ENCODE results near the gene KIAA0232.

Gene KIAA0232

DNA sequence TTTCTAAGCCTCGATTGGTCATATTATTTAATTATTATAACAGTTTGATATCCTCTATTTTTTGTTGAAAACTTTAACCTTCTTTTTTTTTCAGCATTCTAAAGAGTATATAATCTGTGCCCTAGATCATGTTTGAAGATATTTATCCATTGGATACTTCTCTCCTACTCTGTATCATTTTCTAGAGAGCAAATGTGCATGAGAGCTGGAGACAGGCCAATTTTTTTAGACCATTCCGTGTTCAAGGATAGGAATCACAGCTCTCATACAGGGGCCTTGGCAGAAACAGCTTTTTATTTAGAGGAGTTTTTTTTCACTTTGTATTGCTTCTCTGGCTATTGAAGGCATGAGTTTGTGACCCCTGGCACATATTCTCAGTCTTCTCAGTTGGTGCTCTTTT, 69.4 kb downstream of the KIAA0232 start (continued):
- TF ChIP-seq ZC3H10 (CRISPR knock-in tag; IDR thresholded peaks at IDR 0.05): no peak

DNA sequence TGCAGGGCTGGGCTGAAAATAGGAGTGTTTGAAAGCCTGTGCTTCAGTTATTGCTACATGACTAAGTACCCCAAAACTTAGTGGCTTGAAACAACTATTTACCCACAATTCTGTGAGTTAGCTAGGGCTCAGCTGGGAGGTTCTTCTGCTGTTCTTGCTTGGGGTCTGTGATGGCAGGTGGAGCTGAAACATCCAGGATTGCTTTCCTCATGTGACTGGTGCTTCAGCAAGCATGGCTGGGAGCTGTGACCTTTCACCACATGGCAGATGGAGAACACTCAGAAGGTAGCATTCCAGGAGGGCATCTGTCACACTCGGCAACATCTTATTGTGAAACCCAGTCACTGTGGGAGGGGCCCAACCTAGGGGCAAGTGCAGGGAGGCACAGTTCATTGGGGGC, 70.1 kb downstream of the KIAA0232 start:
- TF ChIP-seq, protein P1, sequence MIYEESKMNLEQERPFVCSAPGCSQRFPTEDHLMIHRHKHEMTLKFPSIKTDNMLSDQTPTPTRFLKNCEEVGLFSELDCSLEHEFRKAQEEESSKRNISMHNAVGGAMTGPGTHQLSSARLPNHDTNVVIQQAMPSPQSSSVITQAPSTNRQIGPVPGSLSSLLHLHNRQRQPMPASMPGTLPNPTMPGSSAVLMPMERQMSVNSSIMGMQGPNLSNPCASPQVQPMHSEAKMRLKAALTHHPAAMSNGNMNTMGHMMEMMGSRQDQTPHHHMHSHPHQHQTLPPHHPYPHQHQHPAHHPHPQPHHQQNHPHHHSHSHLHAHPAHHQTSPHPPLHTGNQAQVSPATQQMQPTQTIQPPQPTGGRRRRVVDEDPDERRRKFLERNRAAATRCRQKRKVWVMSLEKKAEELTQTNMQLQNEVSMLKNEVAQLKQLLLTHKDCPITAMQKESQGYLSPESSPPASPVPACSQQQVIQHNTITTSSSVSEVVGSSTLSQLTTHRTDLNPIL (CRISPR knock-in tag; IDR thresholded peaks at IDR 0.05; ENCODE audit: low read depth): no peak
- TF ChIP-seq GLIS3 (CRISPR knock-in tag; IDR thresholded peaks at IDR 0.05): no peak
- no peak for ATAC-seq

DNA sequence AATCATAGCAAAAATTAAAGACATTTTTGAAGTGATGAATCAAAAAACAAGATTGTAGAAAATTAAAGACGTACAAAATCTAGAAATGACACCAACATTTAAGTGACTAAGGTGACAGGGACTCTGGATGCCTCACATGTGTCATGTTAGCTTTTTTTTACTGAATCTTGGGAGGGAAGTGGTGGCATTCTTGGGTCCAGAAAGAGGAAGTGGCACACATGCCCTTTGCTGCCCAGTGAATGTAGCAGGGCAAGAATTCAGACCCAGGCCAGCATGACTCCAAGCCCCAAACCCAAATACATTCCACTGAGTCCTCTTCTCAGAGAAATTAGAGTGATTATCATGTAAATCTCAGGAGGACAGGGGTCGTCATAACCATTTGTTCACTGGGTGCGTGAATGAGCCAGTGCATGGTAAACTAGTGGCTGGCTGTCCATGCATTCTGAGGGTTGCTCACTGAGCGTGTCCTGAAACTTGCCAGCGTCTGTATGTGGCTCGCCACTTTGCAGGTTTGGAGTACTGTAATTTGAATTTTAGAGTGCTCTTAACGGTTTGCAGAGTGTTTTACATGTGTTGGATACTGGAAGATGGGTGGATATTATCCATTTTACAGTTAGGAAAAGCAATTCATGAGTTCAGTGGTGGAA, 71.7 kb downstream of the KIAA0232 start:
- TF ChIP-seq TOX (CRISPR knock-in tag; IDR thresholded peaks at IDR 0.05; ENCODE audit: borderline replicate concordance): no peak
- no peak for TF ChIP-seq ESRRG (CRISPR knock-in tag; IDR thresholded peaks at IDR 0.05)
- TF ChIP-seq SNAI2 (CRISPR knock-in tag; IDR thresholded peaks at IDR 0.05): no peak
- no peak for TF ChIP-seq ISL1 (CRISPR knock-in tag; IDR thresholded peaks at IDR 0.05)
- TF ChIP-seq, protein P2, sequence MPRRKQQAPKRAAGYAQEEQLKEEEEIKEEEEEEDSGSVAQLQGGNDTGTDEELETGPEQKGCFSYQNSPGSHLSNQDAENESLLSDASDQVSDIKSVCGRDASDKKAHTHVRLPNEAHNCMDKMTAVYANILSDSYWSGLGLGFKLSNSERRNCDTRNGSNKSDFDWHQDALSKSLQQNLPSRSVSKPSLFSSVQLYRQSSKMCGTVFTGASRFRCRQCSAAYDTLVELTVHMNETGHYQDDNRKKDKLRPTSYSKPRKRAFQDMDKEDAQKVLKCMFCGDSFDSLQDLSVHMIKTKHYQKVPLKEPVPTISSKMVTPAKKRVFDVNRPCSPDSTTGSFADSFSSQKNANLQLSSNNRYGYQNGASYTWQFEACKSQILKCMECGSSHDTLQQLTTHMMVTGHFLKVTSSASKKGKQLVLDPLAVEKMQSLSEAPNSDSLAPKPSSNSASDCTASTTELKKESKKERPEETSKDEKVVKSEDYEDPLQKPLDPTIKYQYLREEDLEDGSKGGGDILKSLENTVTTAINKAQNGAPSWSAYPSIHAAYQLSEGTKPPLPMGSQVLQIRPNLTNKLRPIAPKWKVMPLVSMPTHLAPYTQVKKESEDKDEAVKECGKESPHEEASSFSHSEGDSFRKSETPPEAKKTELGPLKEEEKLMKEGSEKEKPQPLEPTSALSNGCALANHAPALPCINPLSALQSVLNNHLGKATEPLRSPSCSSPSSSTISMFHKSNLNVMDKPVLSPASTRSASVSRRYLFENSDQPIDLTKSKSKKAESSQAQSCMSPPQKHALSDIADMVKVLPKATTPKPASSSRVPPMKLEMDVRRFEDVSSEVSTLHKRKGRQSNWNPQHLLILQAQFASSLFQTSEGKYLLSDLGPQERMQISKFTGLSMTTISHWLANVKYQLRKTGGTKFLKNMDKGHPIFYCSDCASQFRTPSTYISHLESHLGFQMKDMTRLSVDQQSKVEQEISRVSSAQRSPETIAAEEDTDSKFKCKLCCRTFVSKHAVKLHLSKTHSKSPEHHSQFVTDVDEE (CRISPR knock-in tag; IDR thresholded peaks at IDR 0.05): no peak
- no peak for TF ChIP-seq PPARA (CRISPR knock-in tag; IDR thresholded peaks at IDR 0.05; ENCODE audit: borderline replicate concordance)
- no peak for TF ChIP-seq CSDC2 (CRISPR knock-in tag; IDR thresholded peaks at IDR 0.05)
- no peak for TF ChIP-seq TCF4 (CRISPR knock-in tag; IDR thresholded peaks at IDR 0.05; ENCODE audit: borderline replicate concordance)
- TF ChIP-seq, protein P3, sequence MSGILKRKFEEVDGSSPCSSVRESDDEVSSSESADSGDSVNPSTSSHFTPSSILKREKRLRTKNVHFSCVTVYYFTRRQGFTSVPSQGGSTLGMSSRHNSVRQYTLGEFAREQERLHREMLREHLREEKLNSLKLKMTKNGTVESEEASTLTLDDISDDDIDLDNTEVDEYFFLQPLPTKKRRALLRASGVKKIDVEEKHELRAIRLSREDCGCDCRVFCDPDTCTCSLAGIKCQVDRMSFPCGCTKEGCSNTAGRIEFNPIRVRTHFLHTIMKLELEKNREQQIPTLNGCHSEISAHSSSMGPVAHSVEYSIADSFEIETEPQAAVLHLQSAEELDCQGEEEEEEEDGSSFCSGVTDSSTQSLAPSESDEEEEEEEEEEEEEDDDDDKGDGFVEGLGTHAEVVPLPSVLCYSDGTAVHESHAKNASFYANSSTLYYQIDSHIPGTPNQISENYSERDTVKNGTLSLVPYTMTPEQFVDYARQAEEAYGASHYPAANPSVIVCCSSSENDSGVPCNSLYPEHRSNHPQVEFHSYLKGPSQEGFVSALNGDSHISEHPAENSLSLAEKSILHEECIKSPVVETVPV (CRISPR knock-in tag; IDR thresholded peaks at IDR 0.05): no peak
- TF ChIP-seq ZNF8 (CRISPR knock-in tag; IDR thresholded peaks at IDR 0.05): no peak
- TF ChIP-seq, protein P4, sequence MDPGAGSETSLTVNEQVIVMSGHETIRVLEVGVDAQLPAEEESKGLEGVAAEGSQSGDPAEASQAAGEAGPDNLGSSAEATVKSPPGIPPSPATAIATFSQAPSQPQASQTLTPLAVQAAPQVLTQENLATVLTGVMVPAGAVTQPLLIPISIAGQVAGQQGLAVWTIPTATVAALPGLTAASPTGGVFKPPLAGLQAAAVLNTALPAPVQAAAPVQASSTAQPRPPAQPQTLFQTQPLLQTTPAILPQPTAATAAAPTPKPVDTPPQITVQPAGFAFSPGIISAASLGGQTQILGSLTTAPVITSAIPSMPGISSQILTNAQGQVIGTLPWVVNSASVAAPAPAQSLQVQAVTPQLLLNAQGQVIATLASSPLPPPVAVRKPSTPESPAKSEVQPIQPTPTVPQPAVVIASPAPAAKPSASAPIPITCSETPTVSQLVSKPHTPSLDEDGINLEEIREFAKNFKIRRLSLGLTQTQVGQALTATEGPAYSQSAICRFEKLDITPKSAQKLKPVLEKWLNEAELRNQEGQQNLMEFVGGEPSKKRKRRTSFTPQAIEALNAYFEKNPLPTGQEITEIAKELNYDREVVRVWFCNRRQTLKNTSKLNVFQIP (CRISPR knock-in tag; IDR thresholded peaks at IDR 0.05; ENCODE audit: borderline replicate concordance, low read depth): no peak
- TF ChIP-seq, protein P1 (CRISPR knock-in tag; IDR thresholded peaks at IDR 0.05; ENCODE audit: low read depth): no peak
- TF ChIP-seq, protein P5, sequence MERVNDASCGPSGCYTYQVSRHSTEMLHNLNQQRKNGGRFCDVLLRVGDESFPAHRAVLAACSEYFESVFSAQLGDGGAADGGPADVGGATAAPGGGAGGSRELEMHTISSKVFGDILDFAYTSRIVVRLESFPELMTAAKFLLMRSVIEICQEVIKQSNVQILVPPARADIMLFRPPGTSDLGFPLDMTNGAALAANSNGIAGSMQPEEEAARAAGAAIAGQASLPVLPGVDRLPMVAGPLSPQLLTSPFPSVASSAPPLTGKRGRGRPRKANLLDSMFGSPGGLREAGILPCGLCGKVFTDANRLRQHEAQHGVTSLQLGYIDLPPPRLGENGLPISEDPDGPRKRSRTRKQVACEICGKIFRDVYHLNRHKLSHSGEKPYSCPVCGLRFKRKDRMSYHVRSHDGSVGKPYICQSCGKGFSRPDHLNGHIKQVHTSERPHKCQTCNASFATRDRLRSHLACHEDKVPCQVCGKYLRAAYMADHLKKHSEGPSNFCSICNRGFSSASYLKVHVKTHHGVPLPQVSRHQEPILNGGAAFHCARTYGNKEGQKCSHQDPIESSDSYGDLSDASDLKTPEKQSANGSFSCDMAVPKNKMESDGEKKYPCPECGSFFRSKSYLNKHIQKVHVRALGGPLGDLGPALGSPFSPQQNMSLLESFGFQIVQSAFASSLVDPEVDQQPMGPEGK (CRISPR knock-in tag; IDR thresholded peaks at IDR 0.05; ENCODE audit: borderline replicate concordance): no peak
- no peak for TF ChIP-seq ZFP30 (CRISPR knock-in tag; IDR thresholded peaks at IDR 0.05)
- ATAC-seq: no peak

DNA sequence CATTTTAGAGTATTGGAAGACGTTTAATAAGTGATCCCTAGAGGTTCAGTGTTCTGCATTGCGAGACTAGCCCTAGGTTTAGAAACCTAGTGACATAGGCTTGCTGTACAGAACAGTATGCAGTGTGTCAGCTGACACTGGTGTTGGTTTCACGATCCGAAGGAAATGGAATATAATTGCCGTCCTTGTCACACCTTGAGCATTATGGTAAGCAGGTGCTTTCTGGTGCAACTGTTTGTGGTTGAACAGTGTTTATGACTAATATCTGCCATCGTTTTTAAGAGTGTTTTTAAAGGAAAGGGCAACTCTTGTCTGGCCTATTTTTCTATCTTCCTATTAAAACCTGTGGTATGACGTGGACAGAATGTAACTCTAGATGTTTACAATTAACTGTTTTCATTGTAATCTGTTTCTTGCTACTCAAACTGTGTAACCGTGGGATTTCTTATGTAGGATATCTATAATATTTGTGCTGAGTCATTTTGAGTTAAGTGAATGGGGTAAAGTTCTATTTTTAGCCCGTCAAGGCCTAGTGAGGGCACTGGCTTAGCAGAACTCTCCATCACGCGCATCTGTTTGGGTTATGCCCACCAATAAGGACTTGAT, 73.3 kb downstream of the KIAA0232 start:
- peak; percentile 73 for ATAC-seq
- TF ChIP-seq CSDC2 (CRISPR knock-in tag; IDR thresholded peaks at IDR 0.05): no peak
- no peak for TF ChIP-seq RARB (CRISPR knock-in tag; IDR thresholded peaks at IDR 0.05)
- TF ChIP-seq SNAI2 (CRISPR knock-in tag; IDR thresholded peaks at IDR 0.05): no peak
- TF ChIP-seq ZNF70 (CRISPR knock-in tag; IDR thresholded peaks at IDR 0.05): no peak
- TF ChIP-seq ISL1 (CRISPR knock-in tag; IDR thresholded peaks at IDR 0.05): no peak

All from SK-N-SH treated with all-trans-retinoic acid at 6 μM for 48 hours (cell line).